ENCODE measurements around the gene HES1.
"Not testable (repeated sequence)": the region's sequence is repeated elsewhere in the genome, so short reads cannot be mapped to it uniquely, and the experiment has no call there.

HES1 gene

GRCh38 chr3:194128202-194128918, 7.6 kb upstream of the HES1 start:
- no peak for DNase-seq (ENCODE audit: low read depth in 2 of 2)

DNA sequence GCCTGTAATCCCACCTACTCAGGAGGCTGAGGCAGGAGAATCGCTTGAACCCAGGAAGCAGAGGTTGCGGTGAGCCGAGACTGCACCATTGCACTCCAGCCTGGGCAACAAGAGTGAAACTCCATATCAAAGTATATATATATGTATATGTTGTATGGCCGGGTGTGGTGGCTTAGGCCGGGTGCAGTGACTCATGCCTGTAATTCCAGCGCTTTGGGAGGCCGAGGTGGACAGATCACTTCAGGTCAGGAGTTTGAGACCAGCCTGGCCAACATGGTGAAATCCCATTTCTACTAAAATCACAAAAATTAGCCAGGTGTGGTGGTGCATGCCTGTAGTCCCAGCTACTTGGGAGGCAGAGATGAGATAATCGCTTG, 7.0 kb upstream of the HES1 start:
- DNase-seq (ENCODE audit: low read depth in 2 of 2): not testable (repeated sequence)

DNA sequence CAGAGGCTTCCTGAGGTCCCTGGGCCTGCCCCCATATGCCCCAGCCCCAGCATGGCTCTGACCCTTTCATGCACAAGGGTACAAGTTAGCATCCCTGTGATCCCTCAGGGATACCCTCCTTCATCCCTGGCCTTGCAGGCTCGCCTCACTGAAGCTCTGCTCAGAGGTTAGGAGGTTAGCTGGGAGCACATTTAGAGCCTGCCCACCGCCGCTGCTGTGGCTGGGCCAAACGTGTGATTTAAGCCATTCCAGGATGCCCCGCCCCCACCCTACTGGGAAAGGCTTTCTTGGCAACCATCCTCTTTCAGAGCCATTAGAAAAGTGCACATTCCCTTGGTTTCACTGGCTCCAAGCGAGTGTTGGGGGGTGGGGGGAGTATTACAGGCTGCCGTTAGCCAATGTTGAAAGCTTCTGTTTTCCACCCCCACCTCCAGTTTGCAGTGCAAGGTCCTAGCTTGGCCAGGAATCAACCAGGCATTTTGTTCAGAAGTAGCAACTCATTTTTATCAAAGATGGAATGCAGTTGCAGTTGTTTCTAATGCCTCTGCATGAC, 6.3 kb upstream of the HES1 start:
- DNase-seq (ENCODE audit: low read depth in 2 of 2): no peak

DNA sequence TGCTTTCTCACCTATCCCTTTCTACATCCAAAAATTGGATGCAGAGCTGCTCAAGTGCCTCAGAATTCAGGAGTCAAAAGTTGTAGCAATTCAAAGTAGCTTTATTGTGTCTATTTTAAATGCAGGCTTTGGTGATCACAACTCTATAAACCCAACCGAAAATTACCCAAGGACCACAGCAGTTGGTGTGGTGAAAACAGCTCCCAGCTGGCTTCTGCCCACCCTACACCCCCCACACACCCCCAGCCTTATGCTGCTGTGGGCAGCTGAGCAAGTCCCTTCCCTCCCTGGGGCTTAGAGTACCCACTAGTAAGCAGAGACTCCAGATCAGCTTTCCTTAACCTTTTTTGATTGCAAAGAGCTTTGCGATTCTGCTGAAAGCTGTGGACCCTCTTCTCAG, 5.8 kb upstream of the HES1 start:
- DNase-seq (ENCODE audit: low read depth in 2 of 2): no peak

GRCh38 chr3:194130807-194131589, 5.0 kb upstream of the HES1 start:
- DNase-seq (ENCODE audit: low read depth in 2 of 2): no peak

GRCh38 chr3:194132465-194133286, 3.3 kb upstream of the HES1 start:
- no peak for DNase-seq (ENCODE audit: low read depth in 2 of 2)

- no peak for DNase-seq (ENCODE audit: low read depth in 2 of 2)
These were observed 2.2 kb upstream of the HES1 start for GRCh38 chr3:194133661-194134230.

- DNase-seq (ENCODE audit: low read depth in 2 of 2): peak in 1 of 2 donors; percentile 48
These were observed 1.7 kb upstream of the HES1 start for GRCh38 chr3:194134231-194134756.

GRCh38 chr3:194134757-194135515, 1.0 kb upstream of the HES1 start:
- peak; percentile 70 to 74 for DNase-seq (ENCODE audit: low read depth in 2 of 2)

DNA sequence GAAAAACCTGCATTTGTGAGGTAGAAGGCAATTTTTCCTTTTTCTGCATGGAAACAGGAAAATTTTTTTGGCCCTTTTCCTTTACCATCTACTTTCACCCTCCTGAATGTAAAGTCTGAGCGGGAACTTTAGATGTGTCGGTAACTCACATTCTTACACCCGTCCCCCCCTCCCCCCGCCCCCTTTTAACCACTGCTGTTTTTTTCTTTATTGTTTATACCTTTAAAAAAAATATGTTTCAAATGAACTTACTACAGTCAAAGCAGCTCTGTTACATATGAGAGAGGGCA, 487 bp upstream of the HES1 start:
- DNase-seq (ENCODE audit: low read depth in 2 of 2): no peak

DNA sequence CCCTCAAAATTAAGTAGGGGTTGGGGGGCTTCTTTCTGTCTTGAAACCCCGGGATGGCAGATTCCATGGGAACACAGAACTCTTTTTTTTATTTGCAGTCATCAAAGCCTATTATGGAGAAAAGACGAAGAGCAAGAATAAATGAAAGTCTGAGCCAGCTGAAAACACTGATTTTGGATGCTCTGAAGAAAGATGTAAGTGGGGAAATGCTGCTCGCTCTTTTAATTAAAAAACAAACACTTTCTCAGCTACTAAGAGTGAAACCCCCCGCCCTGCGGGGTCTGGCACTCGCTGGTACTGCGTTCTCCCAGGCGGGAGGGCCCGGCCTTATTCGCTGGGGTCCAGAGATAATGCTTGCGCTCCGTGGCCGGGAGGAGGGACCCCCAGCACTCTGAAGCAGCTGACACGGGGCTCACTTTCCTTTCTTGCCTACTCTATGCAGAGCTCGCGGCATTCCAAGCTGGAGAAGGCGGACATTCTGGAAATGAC, 615 bp downstream of the HES1 start:
- DNase-seq (ENCODE audit: low read depth in 2 of 2): no peak

GRCh38 chr3:194137008-194137505, 1.1 kb downstream of the HES1 start:
- DNase-seq (ENCODE audit: low read depth in 2 of 2): no peak

DNA sequence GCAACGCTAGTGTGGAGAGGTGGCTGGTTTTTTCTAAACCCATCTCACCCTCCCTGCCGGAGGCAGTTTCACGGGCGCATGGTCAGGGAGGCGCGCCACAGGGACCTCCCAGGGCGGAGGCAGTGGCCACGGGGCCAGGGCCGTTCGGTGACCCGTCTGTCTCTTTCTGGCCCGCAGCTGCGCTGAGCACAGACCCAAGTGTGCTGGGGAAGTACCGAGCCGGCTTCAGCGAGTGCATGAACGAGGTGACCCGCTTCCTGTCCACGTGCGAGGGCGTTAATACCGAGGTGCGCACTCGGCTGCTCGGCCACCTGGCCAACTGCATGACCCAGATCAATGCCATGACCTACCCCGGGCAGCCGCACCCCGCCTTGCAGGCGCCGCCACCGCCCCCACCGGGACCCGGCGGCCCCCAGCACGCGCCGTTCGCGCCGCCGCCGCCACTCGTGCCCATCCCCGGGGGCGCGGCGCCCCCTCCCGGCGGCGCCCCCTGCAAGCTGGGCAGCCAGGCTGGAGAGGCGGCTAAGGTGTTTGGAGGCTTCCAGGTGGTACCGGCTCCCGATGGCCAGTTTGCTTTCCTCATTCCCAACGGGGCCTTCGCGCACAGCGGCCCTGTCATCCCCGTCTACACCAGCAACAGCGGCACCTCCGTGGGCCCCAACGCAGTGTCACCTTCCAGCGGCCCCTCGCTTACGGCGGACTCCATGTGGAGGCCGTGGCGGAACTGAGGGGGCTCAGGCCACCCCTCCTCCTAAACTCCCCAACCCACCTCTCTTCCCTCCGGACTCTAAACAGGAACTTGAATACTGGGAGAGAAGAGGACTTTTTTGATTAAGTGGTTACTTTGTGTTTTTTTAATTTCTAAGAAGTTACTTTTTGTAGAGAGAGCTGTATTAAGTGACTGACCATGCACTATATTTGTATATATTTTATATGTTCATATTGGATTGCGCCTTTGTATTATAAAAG, 1.8 kb downstream of the HES1 start:
- no peak for DNase-seq (ENCODE audit: low read depth in 2 of 2)

DNA sequence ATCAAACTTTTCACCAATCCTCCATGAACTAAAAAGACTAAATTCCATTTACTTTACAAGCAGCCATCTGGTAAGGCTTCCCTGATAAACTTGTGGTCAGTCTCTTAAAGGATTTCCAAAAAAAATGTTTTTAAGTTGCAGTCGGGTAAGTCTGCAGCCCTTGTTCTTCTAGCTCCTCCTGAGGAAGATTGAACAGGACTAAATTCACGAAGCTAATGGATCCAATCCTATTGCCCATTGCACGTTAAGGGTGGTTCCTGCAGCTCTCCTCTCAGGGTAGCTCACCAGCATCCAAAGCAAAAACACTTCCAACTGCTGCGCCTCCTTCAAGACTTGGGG, 2.8 kb downstream of the HES1 start:
- DNase-seq (ENCODE audit: low read depth in 2 of 2): no peak

DNA sequence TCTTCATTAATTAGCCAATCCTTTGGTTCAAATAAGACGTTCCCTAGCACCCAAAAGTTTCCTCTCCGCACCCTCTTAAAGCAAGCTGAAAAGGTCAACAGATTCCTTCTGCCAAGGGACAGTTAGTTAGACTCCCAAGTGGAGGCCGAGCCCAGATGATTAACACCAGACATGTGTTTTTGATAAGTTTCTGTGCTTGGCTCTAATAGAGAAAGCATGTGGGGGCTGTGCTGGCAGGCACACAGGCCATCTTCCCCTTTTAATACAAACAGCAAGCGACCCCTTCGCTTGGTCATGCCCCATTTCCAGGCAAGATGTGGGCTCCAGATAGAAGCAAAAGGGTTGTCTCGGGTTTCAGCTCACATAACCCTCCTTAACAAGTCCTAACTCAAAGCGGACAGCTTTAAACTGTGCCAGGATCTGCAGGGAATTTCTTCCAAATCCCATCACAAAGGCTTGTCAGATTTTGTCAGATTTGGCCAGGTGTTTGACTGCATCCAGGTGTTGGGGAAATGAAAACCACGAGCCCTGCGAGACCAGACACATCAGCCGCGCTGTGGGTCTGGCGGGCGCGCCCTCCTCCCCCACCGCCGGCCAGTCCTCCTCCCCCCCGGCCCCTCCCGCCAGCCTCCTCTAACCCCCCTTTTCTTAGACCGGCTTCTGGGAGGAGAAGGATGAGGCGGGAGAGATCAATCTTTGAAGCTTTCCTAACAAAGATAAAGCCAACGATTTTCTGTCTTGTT, 3.3 kb downstream of the HES1 start:
- no peak for DNase-seq (ENCODE audit: low read depth in 2 of 2)

DNA sequence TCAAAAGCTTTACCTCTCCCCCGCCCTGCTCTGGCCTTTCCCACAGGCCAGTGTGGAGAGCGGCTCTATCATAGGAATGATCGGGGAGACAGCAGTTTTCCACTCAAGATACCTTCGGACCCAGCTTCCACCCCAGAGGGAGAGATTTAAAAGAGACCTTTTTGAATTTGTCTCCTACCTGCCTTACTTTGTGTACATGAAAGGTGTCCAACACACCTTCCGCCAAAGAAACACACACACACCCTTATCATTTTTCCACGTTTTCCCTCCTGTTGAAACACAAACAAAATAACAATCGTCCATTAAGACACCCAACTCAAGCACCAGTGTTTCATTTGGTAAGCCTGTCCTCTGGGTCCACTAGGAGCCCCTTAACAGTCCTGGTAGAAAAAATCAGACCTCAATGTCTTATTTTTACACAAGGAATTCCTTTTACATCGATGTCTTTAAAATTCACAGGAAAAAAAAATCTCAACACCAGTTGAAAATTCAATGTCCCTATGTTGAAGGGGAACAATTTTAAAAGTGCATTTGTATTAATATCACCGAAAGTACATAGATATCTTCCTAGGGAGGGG, 4.0 kb downstream of the HES1 start:
- no peak for DNase-seq (ENCODE audit: low read depth in 2 of 2)

- DNase-seq (ENCODE audit: low read depth in 2 of 2): no peak
These were observed 4.8 kb downstream of the HES1 start for GRCh38 chr3:194140520-194141414.
